GM06990 (cell line): Measurements from ENCODE around the gene SYCP2.

Source experiments
- DNase-seq: peaks from one replicate; pipeline ENCODE4 v3.0.0-alpha.2; 2011; ENCODE audit not compliant: insufficient read length; ENCODE audit errors: extremely low read depth
- H3K27me3 ChIP-seq: replicated peaks from 2 replicates; pipeline ENCODE4 v1.6.0; 2011; ENCODE audit warnings: low read length; ENCODE audit not compliant: control insufficient read depth, insufficient read depth
- H3K36me3 ChIP-seq: 2 replicates; pipeline ENCODE4 v1.5.1; 2011; ENCODE audit warnings: low read length; ENCODE audit not compliant: control insufficient read depth, insufficient read depth
- H3K4me3 ChIP-seq: replicated peaks from 2 replicates; pipeline ENCODE4 v1.5.1; 2011; ENCODE audit warnings: low read depth, mild to moderate bottlenecking, control low read depth, low read length
- TF ChIP-seq, protein P1 (sequence below): IDR thresholded peaks from 2 replicates; pipeline ENCODE4 v1.5.1; 2011; ENCODE audit warnings: low read length, control low read depth, mild to moderate bottlenecking, inconsistent platforms; ENCODE audit not compliant: insufficient read depth, poor library complexity, severe bottlenecking

Gene SYCP2

DNA sequence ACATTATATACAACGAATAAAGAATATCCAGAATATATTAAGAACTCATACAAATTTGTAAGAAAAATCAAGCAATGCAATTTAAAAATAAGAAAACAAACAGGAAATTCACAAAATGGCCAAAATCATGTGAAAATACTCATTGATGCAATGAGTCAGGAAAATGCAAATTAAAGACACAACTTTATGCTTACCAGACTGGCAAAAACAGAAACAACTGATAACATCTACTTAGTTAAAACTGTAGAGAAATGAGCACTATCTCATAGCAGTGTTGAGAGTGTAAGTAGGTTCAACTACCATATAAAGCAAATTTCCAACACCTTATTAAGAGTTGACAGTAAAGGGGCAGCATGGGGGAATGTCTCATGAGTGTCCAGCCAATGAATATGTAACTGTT, 62.3 kb downstream of the SYCP2 start:
- TF ChIP-seq, protein P1, sequence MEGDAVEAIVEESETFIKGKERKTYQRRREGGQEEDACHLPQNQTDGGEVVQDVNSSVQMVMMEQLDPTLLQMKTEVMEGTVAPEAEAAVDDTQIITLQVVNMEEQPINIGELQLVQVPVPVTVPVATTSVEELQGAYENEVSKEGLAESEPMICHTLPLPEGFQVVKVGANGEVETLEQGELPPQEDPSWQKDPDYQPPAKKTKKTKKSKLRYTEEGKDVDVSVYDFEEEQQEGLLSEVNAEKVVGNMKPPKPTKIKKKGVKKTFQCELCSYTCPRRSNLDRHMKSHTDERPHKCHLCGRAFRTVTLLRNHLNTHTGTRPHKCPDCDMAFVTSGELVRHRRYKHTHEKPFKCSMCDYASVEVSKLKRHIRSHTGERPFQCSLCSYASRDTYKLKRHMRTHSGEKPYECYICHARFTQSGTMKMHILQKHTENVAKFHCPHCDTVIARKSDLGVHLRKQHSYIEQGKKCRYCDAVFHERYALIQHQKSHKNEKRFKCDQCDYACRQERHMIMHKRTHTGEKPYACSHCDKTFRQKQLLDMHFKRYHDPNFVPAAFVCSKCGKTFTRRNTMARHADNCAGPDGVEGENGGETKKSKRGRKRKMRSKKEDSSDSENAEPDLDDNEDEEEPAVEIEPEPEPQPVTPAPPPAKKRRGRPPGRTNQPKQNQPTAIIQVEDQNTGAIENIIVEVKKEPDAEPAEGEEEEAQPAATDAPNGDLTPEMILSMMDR: no peak
- no peaks in the 10 kb centered on the region for H3K27me3 ChIP-seq
- H3K36me3 ChIP-seq: no peaks in the 10 kb centered on the region
- no peak for DNase-seq
- H3K4me3 ChIP-seq: no peak overlapping the region

DNA sequence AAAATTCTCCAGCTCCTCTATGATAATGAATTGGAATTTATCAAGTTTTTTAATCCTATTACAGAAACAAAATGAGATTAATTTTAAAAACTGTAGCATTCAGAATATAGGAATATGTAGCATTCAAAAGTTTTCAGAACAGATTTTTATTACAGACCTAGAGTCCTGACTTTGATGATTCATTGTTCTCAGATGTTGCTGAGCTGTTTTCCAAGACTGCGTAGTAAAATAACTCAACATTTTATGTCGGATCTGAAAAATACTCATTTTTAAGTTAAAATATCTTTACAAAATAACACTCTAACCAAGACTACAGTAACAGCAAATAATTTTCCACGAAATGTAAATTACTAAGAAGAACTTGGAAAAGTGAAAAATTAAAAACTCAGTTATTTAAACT, 67.1 kb downstream of the SYCP2 start:
- TF ChIP-seq, protein P1: no peak
- DNase-seq: no peak
- no peaks in the 10 kb centered on the region for H3K36me3 ChIP-seq
- no peaks in the 10 kb centered on the region for H3K27me3 ChIP-seq
- no peak overlapping the region for H3K4me3 ChIP-seq

DNA sequence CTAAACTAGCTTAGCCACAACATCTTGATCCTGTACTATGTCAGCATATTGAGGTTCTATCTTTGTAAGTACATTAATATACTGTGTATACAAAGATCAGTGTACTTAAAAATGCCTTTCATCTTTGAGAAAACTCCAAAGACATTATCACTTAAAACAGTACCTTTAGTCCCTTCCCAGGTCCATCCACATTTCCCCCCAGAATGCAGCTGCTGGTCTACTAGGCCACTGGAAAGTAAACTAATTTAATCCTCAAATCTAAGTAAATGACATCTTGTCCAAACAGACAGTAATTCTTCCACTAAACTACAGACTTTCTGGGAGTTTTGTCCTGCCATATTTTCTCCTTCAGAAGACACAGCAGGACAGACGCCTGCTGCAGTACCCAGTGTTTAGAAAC, 68.7 kb downstream of the SYCP2 start:
- H3K27me3 ChIP-seq: no peaks in the 10 kb centered on the region

DNA sequence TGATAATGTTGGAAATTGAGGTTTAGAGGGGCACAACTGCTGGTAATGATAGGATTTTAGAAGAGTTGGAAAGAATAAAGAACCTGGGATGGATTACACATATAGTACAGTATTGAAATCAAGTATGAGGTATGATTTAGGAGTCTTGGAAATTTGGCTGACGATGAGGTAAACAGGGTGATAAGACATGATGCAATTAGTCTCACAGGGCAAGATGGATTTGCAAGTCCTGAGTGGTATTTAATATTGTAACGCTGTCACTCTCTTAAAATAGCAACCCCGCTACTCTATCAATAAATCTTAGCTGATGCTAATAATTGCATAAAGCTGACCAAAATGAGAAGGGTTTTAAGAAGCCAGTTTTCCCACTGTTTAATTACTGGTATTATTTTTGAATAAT, 70.4 kb downstream of the SYCP2 start:
- TF ChIP-seq, protein P1: no peak
- Histone ChIP-seq H3K4me3 (no peak overlapping the region), H3K36me3 (no peaks in the 10 kb centered on the region), H3K27me3 (no peaks in the 10 kb centered on the region)
- no peak for DNase-seq

More for the DNA sequence above, 68.7 kb downstream of the SYCP2 start:
- Histone ChIP-seq H3K36me3 (no peaks in the 10 kb centered on the region), H3K4me3 (no peak overlapping the region)
- TF ChIP-seq, protein P1: no peak
- DNase-seq: no peak

DNA sequence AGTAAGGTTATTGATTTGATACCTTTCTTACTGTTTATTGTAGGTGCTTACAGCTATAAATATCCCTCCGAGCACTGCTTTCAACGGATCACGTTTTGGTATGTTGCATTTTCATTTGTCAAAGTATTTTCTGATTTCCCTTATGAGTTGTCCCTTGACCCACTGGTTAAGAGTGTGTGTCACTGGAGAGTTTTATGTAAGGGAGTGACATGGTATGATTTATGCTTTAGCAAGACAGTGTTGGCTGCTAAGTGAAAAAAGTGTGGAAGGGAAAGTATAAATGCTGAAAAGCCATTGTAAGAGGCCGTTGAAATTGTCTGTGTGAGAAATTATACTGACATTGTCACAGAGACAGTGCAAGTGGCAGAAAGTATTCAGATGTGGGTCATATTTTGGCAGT, 72.0 kb downstream of the SYCP2 start:
- no peak overlapping the region for H3K4me3 ChIP-seq
- DNase-seq: no peak

DNA sequence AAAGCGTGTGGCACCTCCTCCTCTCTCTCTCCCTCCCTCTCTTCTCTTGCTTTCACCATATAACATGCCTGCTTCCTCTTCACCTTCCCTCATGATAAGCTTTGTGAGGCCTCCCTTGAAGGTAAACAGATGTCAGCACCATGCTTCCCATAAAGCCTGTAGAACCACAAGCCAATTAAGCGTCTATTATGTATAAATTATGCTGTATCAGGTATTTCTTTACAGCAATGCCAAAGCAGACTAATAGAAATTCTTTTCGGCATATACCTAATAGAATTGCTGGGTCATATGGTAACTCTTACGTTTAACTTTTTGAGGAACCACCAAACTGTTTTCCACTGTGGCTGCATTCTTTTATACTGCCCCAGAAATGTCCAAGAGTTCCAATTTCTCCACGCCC, 75.0 kb downstream of the SYCP2 start:
- H3K27me3 ChIP-seq: no peaks in the 10 kb centered on the region
- TF ChIP-seq, protein P1: no peak
- no peak overlapping the region for H3K4me3 ChIP-seq
- DNase-seq: no peak
- H3K36me3 ChIP-seq: no peaks in the 10 kb centered on the region

More for the DNA sequence above, 72.0 kb downstream of the SYCP2 start:
- TF ChIP-seq, protein P1: no peak
- no peaks in the 10 kb centered on the region for H3K27me3 ChIP-seq
- no peaks in the 10 kb centered on the region for H3K36me3 ChIP-seq
